OCI-LY3 (cell line): ENCODE data around the gene LRRC15.

Source experiments
- H2AFZ ChIP-seq: fragments of 200-600, 300-600 bp; shearing (Covaris generic); 2 replicates; pipeline ENCODE4 v1.6.0; 2014; ENCODE audit warnings: antibody characterized with exemption, low read depth, low read length
- H3K27ac ChIP-seq: fragments of 200-600, 300-600 bp; sonication (generic); 2 replicates; pipeline ENCODE4 v1.5.1; 2014; ENCODE audit warnings: mild to moderate bottlenecking, low read length, moderate library complexity, mixed read lengths
- H3K27me3 ChIP-seq: fragments of 200-600, 300-600 bp; sonication (generic); 2 replicates; pipeline ENCODE4 v1.6.1; 2014; ENCODE audit warnings: low read depth, low read length, mixed read lengths
- H3K36me3 ChIP-seq: fragments of 200-600, 300-600 bp; sonication (generic); replicated peaks from 2 replicates; pipeline ENCODE3; 2014; ENCODE audit warnings: low read depth, low read length, mixed read lengths
- H3K4me1 ChIP-seq: fragments of 300-600, 200-600 bp; sonication (generic); 2 replicates; pipeline ENCODE4 v1.6.1; 2014; ENCODE audit warnings: low read length, mixed read lengths
- H3K4me2 ChIP-seq: fragments of 200-600, 300-600 bp; sonication (generic); 2 replicates; pipeline ENCODE4 v1.6.1; 2014; ENCODE audit warnings: low read length, mixed read lengths
- H3K4me3 ChIP-seq: fragments of 300-600, 200-600 bp; sonication (generic); 2 replicates; pipeline ENCODE4 v1.5.1; 2014; ENCODE audit warnings: antibody characterized with exemption, mild to moderate bottlenecking, low read length, moderate library complexity
- H3K79me2 ChIP-seq: fragments of 300-600, 200-600 bp; shearing (Covaris generic); 2 replicates; pipeline ENCODE4 v1.6.1; 2014; ENCODE audit warnings: mild to moderate bottlenecking, low read length, mixed read lengths
- H3K9ac ChIP-seq: fragments of 300-600, 200-600 bp; shearing (Covaris generic); 2 replicates; pipeline ENCODE4 v1.6.0; 2014; ENCODE audit warnings: mild to moderate bottlenecking, low read length, moderate library complexity
- H3K9me3 ChIP-seq: fragments of 200-600, 300-600 bp; shearing (Covaris generic); 2 replicates; pipeline ENCODE4 v1.6.1; 2014; ENCODE audit warnings: low read length, mixed read lengths; ENCODE audit not compliant: insufficient read depth
- H4K20me1 ChIP-seq: fragments of 200-600, 300-600 bp; sonication (generic); 2 replicates; pipeline ENCODE4 v1.6.1; 2016; ENCODE audit warnings: low read length, mixed read lengths; ENCODE audit not compliant: insufficient read depth
- EZH2phosphoT487 ChIP-seq: fragments of 200-600 bp; shearing (Covaris generic); IDR thresholded peaks from 2 replicates; pipeline ENCODE4 v1.6.1; 2018; ENCODE audit warnings: antibody characterized with exemption, mixed run types, low read depth
- TF ChIP-seq, protein P1 (sequence below): fragments of 200-600, 300-600 bp; sonication (generic); IDR thresholded peaks from 2 replicates; pipeline ENCODE4 v1.5.1; 2014; ENCODE audit warnings: antibody characterized with exemption, low read length, low read depth

Gene LRRC15

DNA sequence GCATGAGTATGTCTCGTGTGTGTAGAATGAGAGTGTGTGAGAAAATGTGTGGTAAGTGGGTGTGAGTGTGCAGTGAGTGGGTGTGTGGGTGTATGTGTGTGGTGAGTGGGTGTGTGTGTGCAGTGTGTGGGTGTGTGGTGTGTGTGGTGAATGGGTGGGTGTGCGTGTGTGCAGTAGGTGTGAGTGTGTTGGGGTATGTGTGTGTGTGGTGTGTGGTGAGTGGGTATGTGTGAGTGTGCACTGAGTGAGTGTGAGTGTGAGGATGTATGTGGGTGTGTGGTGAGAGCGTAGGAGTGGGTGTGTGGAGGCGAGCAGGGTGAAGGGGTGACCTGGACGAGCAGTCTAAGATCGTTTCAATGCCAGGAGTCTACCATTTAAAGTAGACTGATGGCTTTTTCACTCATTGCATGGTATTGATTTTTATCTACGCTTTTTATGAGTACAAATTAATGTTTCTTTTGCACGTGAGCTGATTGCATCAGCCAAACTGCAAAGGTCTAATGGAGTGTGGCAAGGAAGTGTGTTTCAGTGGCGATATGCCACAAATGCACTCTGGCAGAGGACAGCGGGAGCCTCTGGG lies 16.8 kb downstream of the LRRC15 start:
- no peak overlapping the region for H3K4me2 ChIP-seq
- H3K4me3 ChIP-seq: no peak overlapping the region
- H3K4me1 ChIP-seq: no peaks in the 10 kb centered on the region
- no peak overlapping the region for H3K9ac ChIP-seq
- H3K9me3 ChIP-seq: no peaks in the 10 kb centered on the region
- H3K79me2 ChIP-seq: no peaks in the 10 kb centered on the region
- no peaks in the 10 kb centered on the region for H4K20me1 ChIP-seq
- H3K36me3 ChIP-seq: no peaks in the 10 kb centered on the region
- H2AFZ ChIP-seq: no peak overlapping the region
- no peak for TF ChIP-seq EZH2phosphoT487
- TF ChIP-seq, protein P1, sequence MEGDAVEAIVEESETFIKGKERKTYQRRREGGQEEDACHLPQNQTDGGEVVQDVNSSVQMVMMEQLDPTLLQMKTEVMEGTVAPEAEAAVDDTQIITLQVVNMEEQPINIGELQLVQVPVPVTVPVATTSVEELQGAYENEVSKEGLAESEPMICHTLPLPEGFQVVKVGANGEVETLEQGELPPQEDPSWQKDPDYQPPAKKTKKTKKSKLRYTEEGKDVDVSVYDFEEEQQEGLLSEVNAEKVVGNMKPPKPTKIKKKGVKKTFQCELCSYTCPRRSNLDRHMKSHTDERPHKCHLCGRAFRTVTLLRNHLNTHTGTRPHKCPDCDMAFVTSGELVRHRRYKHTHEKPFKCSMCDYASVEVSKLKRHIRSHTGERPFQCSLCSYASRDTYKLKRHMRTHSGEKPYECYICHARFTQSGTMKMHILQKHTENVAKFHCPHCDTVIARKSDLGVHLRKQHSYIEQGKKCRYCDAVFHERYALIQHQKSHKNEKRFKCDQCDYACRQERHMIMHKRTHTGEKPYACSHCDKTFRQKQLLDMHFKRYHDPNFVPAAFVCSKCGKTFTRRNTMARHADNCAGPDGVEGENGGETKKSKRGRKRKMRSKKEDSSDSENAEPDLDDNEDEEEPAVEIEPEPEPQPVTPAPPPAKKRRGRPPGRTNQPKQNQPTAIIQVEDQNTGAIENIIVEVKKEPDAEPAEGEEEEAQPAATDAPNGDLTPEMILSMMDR: no peak
- H3K27ac ChIP-seq: no peak overlapping the region
- H3K27me3 ChIP-seq: no peaks in the 10 kb centered on the region; the same call in 1 of the 2 replicates

DNA sequence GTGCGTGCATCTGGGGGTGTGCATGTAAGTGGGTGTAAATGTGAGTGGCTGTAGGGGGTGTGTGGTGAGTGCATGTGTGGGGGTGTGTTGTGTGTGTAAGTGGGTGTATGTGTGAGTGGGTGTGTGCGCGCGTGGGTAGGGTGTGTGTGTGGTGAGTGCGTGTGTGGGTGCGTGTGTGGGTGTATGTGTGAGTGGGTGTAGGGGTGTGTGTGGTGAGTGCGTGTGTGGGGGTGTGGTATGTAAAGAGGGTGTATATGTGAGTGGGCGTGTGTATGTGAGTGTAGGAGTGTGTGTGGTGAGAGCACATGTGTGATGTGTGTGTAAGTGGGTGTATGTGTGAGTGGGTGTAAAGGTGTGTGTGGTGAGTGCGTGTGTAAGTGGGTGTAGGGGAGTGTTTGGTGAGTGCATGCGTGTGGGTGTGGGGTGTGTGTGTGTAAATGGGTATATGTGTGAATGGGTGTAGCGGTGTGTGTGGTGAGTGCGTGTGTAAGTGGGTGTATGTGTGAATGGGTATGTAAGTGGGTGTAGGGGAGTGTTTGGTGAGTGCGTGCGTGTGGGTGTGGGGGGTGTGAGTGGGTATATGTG lies 17.5 kb downstream of the LRRC15 start:
- no peaks in the 10 kb centered on the region for H3K79me2 ChIP-seq
- no peaks in the 10 kb centered on the region for H3K9me3 ChIP-seq
- H3K27me3 ChIP-seq: no peaks in the 10 kb centered on the region; the same call in 1 of the 2 replicates
- H3K4me2 ChIP-seq: no peak overlapping the region
- H3K4me3 ChIP-seq: no peak overlapping the region
- H3K27ac ChIP-seq: no peak overlapping the region
- H3K9ac ChIP-seq: no peak overlapping the region
- TF ChIP-seq EZH2phosphoT487: no peak
- TF ChIP-seq, protein P1: no peak
- no peak overlapping the region for H2AFZ ChIP-seq
- no peaks in the 10 kb centered on the region for H4K20me1 ChIP-seq
- no peaks in the 10 kb centered on the region for H3K4me1 ChIP-seq
- H3K36me3 ChIP-seq: no peaks in the 10 kb centered on the region

DNA sequence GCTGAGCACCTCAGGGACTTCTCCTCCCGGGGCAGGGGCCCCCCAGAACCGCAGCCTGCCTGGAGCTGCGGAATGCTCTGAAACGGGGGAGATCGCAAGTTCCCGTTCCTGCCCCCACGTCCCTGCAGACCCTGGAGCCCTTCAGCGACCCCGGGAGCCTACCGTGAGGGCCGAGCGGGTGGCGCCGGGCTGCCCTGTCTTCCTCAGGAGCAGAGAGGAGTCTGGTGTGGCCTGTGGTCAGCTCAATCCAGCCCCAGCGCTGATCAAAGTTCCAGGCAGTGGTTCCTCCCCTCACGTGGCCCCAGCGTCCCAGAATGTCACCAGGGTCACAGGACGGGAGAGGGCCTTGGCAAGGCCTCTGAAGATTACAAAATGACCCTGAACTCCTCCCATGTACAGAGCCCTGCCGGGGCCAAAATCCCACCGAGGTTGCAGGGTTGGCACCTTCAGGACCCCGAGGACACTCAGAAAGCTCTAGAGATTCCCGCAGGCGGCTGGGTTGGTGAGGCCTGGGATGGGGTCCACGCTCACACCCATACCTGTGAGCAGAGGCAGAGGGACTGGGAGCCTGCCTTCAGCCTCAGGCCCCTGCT lies 18.4 kb downstream of the LRRC15 start, which contains the start of gene CPN2:
CPN2 (minus strand) TSS at position 249 of the 593 bp plus-strand sequence. CDS start 8,626 bp downstream, outside the sequence.
- Histone ChIP-seq H3K9me3 (no peaks in the 10 kb centered on the region), H2AFZ (no peak within 1 kb of the TSS), H3K27me3 (no peaks in the 10 kb centered on the region; the same call in 1 of the 2 replicates), H3K4me3 (no peak within 1 kb of the TSS), H3K79me2 (no peaks in the 10 kb centered on the region), H3K27ac (no peak within 1 kb of the TSS), H3K4me1 (no peaks in the 10 kb centered on the region; the same call in 1 of the 2 replicates), H3K36me3 (no peaks in the 10 kb centered on the region), H4K20me1 (no peaks in the 10 kb centered on the region), H3K9ac (no peak within 1 kb of the TSS), H3K4me2 (no peak within 1 kb of the TSS)
- TF ChIP-seq, protein P1: no peak
- no peak for TF ChIP-seq EZH2phosphoT487

DNA sequence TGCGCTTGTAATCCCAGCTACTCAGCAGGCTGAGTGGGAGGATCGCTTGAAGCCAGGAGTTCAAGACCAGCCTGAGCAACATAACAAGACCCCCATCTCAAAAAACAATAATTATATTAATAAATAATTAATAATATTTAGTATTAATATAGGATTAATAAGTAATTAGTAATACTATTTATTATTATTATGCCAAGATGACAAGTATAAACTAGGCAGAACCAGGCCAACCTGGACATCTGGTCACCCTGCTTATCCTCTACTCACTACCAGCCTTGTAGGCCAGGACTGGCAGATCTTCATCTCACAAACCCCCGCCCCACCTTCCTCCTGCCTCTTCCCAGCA lies 18.8 kb downstream of the LRRC15 start:
- no peak overlapping the region for H2AFZ ChIP-seq
- H3K79me2 ChIP-seq: no peaks in the 10 kb centered on the region
- no peak overlapping the region for H3K27ac ChIP-seq
- no peak overlapping the region for H3K4me2 ChIP-seq
- no peaks in the 10 kb centered on the region; the same call in 1 of the 2 replicates for H3K4me1 ChIP-seq
- H3K4me3 ChIP-seq: no peak overlapping the region
- H3K27me3 ChIP-seq: no peaks in the 10 kb centered on the region
- no peak overlapping the region for H3K9ac ChIP-seq
- H3K9me3 ChIP-seq: no peaks in the 10 kb centered on the region
- no peaks in the 10 kb centered on the region for H3K36me3 ChIP-seq
- TF ChIP-seq EZH2phosphoT487: no peak
- TF ChIP-seq, protein P1: no peak
- no peaks in the 10 kb centered on the region for H4K20me1 ChIP-seq
